Nephron (organoid): ENCODE measurements around the gene BCL11B.
"Not testable (repeated sequence)": the region's sequence is repeated elsewhere in the genome, so short reads cannot be mapped to it uniquely, and the experiment has no call there.

Source experiments
- H3K27ac Mint-ChIP-seq, 3 experiments: 2 replicates each; pipeline ENCODE4 v1.8.0; 2020; ENCODE audit warnings: mixed read lengths in 3 of 3, mild to moderate bottlenecking in 2 of 3, moderate library complexity in 1 of 3
- H3K27me3 Mint-ChIP-seq: 2 replicates; pipeline ENCODE4 v1.8.0; 2021; ENCODE audit warnings: low read depth, mild to moderate bottlenecking, moderate library complexity, mixed read lengths
- H3K36me3 Mint-ChIP-seq: 2 replicates; pipeline ENCODE4 v1.8.0; 2020; ENCODE audit warnings: low read depth, mixed read lengths
- H3K4me1 Mint-ChIP-seq: 2 replicates; pipeline ENCODE4 v1.8.0; 2020; ENCODE audit warnings: mixed read lengths
- H3K4me3 Mint-ChIP-seq, 3 experiments: 2 replicates each; pipeline ENCODE4 v1.8.0; 2020; ENCODE audit warnings: mild to moderate bottlenecking in 3 of 3, mixed read lengths in 3 of 3, moderate library complexity in 2 of 3
- H3K9me3 Mint-ChIP-seq: 2 replicates; pipeline ENCODE4 v1.8.0; 2020; ENCODE audit warnings: mixed read lengths
- CTCF ChIP-seq, 3 experiments: fragments of 200-600 bp; sonication (generic); IDR thresholded peaks; one replicate each; pipeline ENCODE4 v1.5.0; 2021; ENCODE audit warnings: antibody characterized with exemption in 3 of 3; ENCODE audit not compliant: unreplicated experiment in 3 of 3

The BCL11B gene

GRCh38 chr14:99229654-99230207, 42.3 kb downstream of the BCL11B start:
- H3K4me1 Mint-ChIP-seq: peaks cover 71% of the 10 kb centered on the region
- H3K36me3 Mint-ChIP-seq: no peaks in the 10 kb centered on the region
- no peaks in the 10 kb centered on the region for H3K9me3 Mint-ChIP-seq
- H3K4me3 Mint-ChIP-seq: peak overlapping the region in 2 of 3 experiments; percentile 54 to 71
- peak overlapping the region in 1 of 3 experiments; percentile 73 for H3K27ac Mint-ChIP-seq
- no peak for TF ChIP-seq CTCF (IDR thresholded peaks at IDR 0.05; ENCODE audit: unreplicated experiment in 3 of 3)
- H3K27me3 Mint-ChIP-seq: peaks cover 40% of the 10 kb centered on the region

- Mint-ChIP-seq H3K27me3 (peaks cover 33% of the 10 kb centered on the region), H3K4me1 (peaks cover 66% of the 10 kb centered on the region), H3K4me3 (peak overlapping the region in 1 of 3 experiments; percentile 38)
- not testable (repeated sequence) for H3K9me3 Mint-ChIP-seq, H3K36me3 Mint-ChIP-seq, H3K27ac Mint-ChIP-seq
Observed at GRCh38 chr14:99228760-99229159, 43.2 kb downstream of the BCL11B start.

GRCh38 chr14:99226687-99227086, 45.3 kb downstream of the BCL11B start:
- no peak for TF ChIP-seq CTCF (IDR thresholded peaks at IDR 0.05; ENCODE audit: unreplicated experiment in 3 of 3)
- peak overlapping the region in 2 of 3 experiments; percentile 46 to 75 for H3K27ac Mint-ChIP-seq
- no peaks in the 10 kb centered on the region for H3K36me3 Mint-ChIP-seq
- peaks cover 27% of the 10 kb centered on the region for H3K27me3 Mint-ChIP-seq
- H3K9me3 Mint-ChIP-seq: no peaks in the 10 kb centered on the region
- H3K4me3 Mint-ChIP-seq: no peak overlapping the region
- H3K4me1 Mint-ChIP-seq: peaks cover 53% of the 10 kb centered on the region

DNA sequence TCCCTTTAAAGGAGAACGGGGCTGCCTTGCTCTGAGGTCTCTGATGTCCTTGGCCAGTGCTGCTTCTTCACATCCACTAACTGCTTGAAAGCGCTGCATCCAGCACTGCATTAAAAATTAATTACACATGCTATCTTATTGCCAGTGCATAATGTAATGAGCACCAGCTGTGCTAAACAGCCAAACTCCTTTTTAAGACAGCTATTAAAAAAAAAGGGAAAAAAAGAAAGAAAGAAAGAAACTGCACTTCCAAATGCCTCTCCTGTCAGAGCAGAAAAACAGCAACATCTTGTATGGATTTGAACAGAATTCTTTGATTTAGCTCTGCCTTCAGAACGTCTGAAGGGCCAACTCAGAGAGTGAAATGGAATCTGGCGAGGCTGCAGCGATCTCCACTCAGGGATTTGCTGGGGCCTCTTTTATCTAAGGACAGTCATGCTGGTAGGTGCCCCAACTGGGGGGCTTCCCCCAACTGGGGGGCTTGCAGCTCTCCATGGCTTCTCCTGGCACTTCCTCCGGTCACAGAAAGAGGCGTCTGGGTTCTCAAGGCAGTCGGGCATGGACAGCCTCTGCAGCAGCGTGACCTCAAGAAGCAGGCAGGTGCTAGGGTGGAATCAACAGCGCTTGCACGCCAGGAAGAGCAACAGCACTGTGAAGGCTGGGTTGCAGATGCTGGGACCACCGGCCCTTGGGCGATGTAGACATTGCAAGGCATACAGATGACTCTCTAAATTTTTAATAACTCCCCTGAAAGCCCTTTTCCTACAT, 46.4 kb downstream of the BCL11B start:
- Mint-ChIP-seq H3K4me3 (no peak overlapping the region), H3K9me3 (no peaks in the 10 kb centered on the region), H3K36me3 (no peaks in the 10 kb centered on the region), H3K27ac (peak overlapping the region; percentile 38 to 75 (median 46)), H3K27me3 (peaks cover 24% of the 10 kb centered on the region), H3K4me1 (peaks cover 51% of the 10 kb centered on the region)
- no peak for TF ChIP-seq CTCF (IDR thresholded peaks at IDR 0.05; ENCODE audit: unreplicated experiment in 3 of 3)

- Mint-ChIP-seq H3K4me3 (no peak overlapping the region), H3K27ac (peak overlapping the region; percentile 38 to 75 (median 46)), H3K36me3 (no peaks in the 10 kb centered on the region), H3K4me1 (peaks cover 44% of the 10 kb centered on the region), H3K27me3 (peaks cover 17% of the 10 kb centered on the region), H3K9me3 (no peaks in the 10 kb centered on the region)
- TF ChIP-seq CTCF (IDR thresholded peaks at IDR 0.05; ENCODE audit: unreplicated experiment in 3 of 3): no peak
Observed at GRCh38 chr14:99224948-99225347, 47.0 kb downstream of the BCL11B start.

DNA sequence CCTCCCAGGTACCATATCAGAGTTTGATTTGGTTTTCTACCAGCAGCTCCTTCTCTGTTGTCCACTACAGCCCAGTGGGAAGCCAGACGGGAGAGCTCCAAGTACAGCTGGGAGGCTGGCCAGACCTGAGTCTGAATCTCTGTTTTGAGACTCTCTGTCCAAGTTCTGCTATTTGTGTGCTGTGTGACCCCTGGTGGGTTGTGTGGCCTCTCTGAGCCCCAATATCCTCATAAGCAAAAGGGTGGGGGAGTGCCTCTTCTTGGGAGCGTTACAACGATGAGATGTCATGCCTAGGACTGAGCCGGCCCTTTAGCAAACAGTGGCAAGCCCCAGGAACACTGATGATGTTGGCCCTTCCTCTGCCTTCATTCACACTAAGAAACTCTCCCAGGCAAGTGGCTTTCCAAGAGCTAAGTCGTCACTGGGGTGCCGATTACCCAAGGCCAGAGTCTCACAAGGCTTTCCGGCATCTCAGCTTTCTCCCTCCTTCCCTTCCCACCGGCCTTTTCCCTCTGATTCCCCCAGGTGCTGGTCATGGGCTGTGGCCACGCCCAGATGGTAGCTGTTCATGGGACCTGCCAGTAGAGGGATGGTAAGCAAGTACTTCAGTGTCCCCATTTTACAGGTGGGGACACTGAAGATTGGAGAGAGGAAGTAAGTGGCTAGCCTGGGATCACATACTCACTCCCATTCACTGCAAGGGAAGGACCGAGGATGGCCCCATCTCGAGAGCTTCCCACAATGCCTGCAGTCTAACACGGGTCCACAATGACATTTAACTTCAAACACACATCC, 47.7 kb downstream of the BCL11B start:
- H3K4me3 Mint-ChIP-seq: no peak overlapping the region
- H3K36me3 Mint-ChIP-seq: no peaks in the 10 kb centered on the region
- peaks cover 38% of the 10 kb centered on the region for H3K4me1 Mint-ChIP-seq
- peaks cover 17% of the 10 kb centered on the region for H3K27me3 Mint-ChIP-seq
- TF ChIP-seq CTCF (IDR thresholded peaks at IDR 0.05; ENCODE audit: unreplicated experiment in 3 of 3): no peak
- no peaks in the 10 kb centered on the region for H3K9me3 Mint-ChIP-seq
- H3K27ac Mint-ChIP-seq: no peak overlapping the region
